ENCODE measurements around the gene TSPAN10.

TSPAN10 gene

GRCh38 chr17:81665205-81666091, 28.5 kb downstream of the TSPAN10 start:
- DNase-seq = peak; percentile 19

- peak; percentile 26 for DNase-seq
Measured at GRCh38 chr17:81666092-81666341, 29.0 kb downstream of the TSPAN10 start.

GRCh38 chr17:81666342-81667191, 29.6 kb downstream of the TSPAN10 start, which contains the start of the genes CCDC137 and OXLD1:
Gene CCDC137, plus strand, starts transcription at chr17:81666737. Its CDS starts 30 bp downstream, at chr17:81666767.
Gene OXLD1, minus strand, starts transcription at chr17:81666605. Its CDS starts 28 bp downstream, at chr17:81666577.
- peak; percentile 98 for DNase-seq

GRCh38 chr17:81667754-81668153, 30.8 kb downstream of the TSPAN10 start:
- no peak for DNase-seq

- DNase-seq = no peak
Measured at GRCh38 chr17:81672504-81672903, 35.5 kb downstream of the TSPAN10 start.

- DNase-seq = no peak
Measured at GRCh38 chr17:81672954-81673353, 36.0 kb downstream of the TSPAN10 start.

- DNase-seq = no peak
Measured at GRCh38 chr17:81673561-81674258, 36.7 kb downstream of the TSPAN10 start.

GRCh38 chr17:81675515-81676221, 38.7 kb downstream of the TSPAN10 start:
- DNase-seq = peak; percentile 17

- DNase-seq = no peak
Measured at GRCh38 chr17:81676906-81677305, 39.9 kb downstream of the TSPAN10 start.

GRCh38 chr17:81680150-81680549, 43.2 kb downstream of the TSPAN10 start:
- no peak for DNase-seq

GRCh38 chr17:81681672-81682071, 44.7 kb downstream of the TSPAN10 start:
- DNase-seq = no peak

- DNase-seq = no peak
Measured at GRCh38 chr17:81682565-81683207, 45.7 kb downstream of the TSPAN10 start.

GRCh38 chr17:81683208-81683583, 46.2 kb downstream of the TSPAN10 start:
- no peak for DNase-seq

GRCh38 chr17:81683584-81684441, 46.8 kb downstream of the TSPAN10 start, which contains the start of the genes ARL16 and HGS:
Gene ARL16, minus strand, starts transcription at chr17:81683797. Its CDS starts 44 bp downstream, at chr17:81683753.
Gene HGS, plus strand, starts transcription at chr17:81684011. Its CDS starts 56 bp downstream, at chr17:81684067.
- DNase-seq = peak; percentile 100

GRCh38 chr17:81684442-81684911, 47.5 kb downstream of the TSPAN10 start:
- DNase-seq = no peak

GRCh38 chr17:81685108-81685507, 48.1 kb downstream of the TSPAN10 start:
- DNase-seq = peak; percentile 41

GRCh38 chr17:81686614-81687013, 49.6 kb downstream of the TSPAN10 start:
- no peak for DNase-seq

GRCh38 chr17:81687770-81688541, 51.0 kb downstream of the TSPAN10 start:
- no peak for DNase-seq

- DNase-seq = no peak
Measured at GRCh38 chr17:81688616-81689015, 51.6 kb downstream of the TSPAN10 start.

GRCh38 chr17:81690066-81690465, 53.1 kb downstream of the TSPAN10 start:
- DNase-seq = no peak

All from suppressor macrophage treated with lipopolysaccharide for 4 hours (primary cell).